CD14-positive monocyte (primary cell): ENCODE measurements around the gene GRM4. TPM values are rescaled to one million over a fixed set of nuclear protein-coding genes. Genes with fewer than 3 reads are reported as not detected.

ENCODE experiments used
- DNase-seq, 3 donors: peaks; one replicate each; pipeline ENCODE4 v3.0.0-alpha.2; 2011 to 2022
- H2AFZ ChIP-seq: 2 replicates; pipeline ENCODE4 v1.6.0; 2012; ENCODE audit warnings: mild to moderate bottlenecking, low read depth, low read length, inconsistent platforms; ENCODE audit not compliant: insufficient read depth, poor library complexity, severe bottlenecking
- H3K27ac ChIP-seq, 2 donors: 1 replicate in 1 of 2; 2 replicates in 1 of 2; pipeline ENCODE4 v1.5.1; 2012 to 2013; ENCODE audit warnings: low read length in 2 of 2, control low read depth in 1 of 2, inconsistent platforms in 1 of 2, low read depth in 1 of 2, mild to moderate bottlenecking in 1 of 2
- H3K27me3 ChIP-seq, 2 donors: one replicate each; pipeline versions ENCODE4 v1.6.0 to v1.6.1; 2011 to 2013; ENCODE audit warnings: low read length in 2 of 2; ENCODE audit not compliant: control insufficient read depth in 2 of 2, insufficient read depth in 2 of 2
- H3K36me3 ChIP-seq, 2 donors: replicated peaks in 1 of 2; 1 replicate in 1 of 2; 2 replicates in 1 of 2; pipeline versions ENCODE4 v1.5.1 to v1.6.1; 2012 to 2013; ENCODE audit warnings: low read length in 2 of 2, control low read depth in 1 of 2, inconsistent platforms in 1 of 2, mild to moderate bottlenecking in 1 of 2; ENCODE audit not compliant: insufficient read depth in 2 of 2, control insufficient read depth in 1 of 2
- H3K4me1 ChIP-seq, 2 donors: 1 replicate in 1 of 2; 2 replicates in 1 of 2; pipeline versions ENCODE4 v1.5.1 to v1.6.1; 2012 to 2013; ENCODE audit warnings: low read length in 2 of 2, control low read depth in 1 of 2, inconsistent platforms in 1 of 2, mild to moderate bottlenecking in 1 of 2, moderate library complexity in 1 of 2; ENCODE audit not compliant: insufficient read depth in 2 of 2, control insufficient read depth in 1 of 2
- H3K4me2 ChIP-seq: replicated peaks from 2 replicates; pipeline ENCODE3; 2012; ENCODE audit warnings: low read length, moderate library complexity, mild to moderate bottlenecking; ENCODE audit not compliant: poor library complexity, severe bottlenecking; ENCODE audit errors: extremely low read depth
- H3K4me3 ChIP-seq, 3 experiments: fragments of 200-600 bp in 1 of 3; sonication (generic) in 1 of 3; replicated peaks in 1 of 3; 1 replicate in 2 of 3; 2 replicates in 1 of 3; pipeline ENCODE4 v1.5.1; 2011 to 2013; ENCODE audit warnings: low read length in 3 of 3, mild to moderate bottlenecking in 3 of 3, control low read depth in 2 of 3, low read depth in 2 of 3, inconsistent platforms in 1 of 3, moderate library complexity in 1 of 3
- H3K79me2 ChIP-seq: 2 replicates; pipeline ENCODE4 v1.6.0; 2012; ENCODE audit warnings: mild to moderate bottlenecking, control low read depth, inconsistent platforms, low read length, moderate library complexity; ENCODE audit not compliant: insufficient read depth
- H3K9ac ChIP-seq: 2 replicates; pipeline ENCODE4 v1.6.0; 2017; ENCODE audit warnings: low read length, mild to moderate bottlenecking; ENCODE audit not compliant: insufficient read depth, poor library complexity, severe bottlenecking
- H3K9me3 ChIP-seq, 2 donors: replicated peaks in 1 of 2; 1 replicate in 1 of 2; 2 replicates in 1 of 2; pipeline versions ENCODE4 v1.5.1 to v1.6.1; 2012 to 2013; ENCODE audit warnings: low read length in 2 of 2, control low read depth in 1 of 2; ENCODE audit not compliant: control insufficient read depth in 1 of 2, insufficient read depth in 1 of 2
- H4K20me1 ChIP-seq: 2 replicates; pipeline ENCODE4 v1.6.0; 2012; ENCODE audit warnings: mild to moderate bottlenecking, low read length, control low read depth, moderate library complexity; ENCODE audit not compliant: insufficient read depth
- H3K27ac Mint-ChIP-seq, 7 donors: one replicate each; pipeline ENCODE4 v1.8.0; 2020; ENCODE audit warnings: mild to moderate bottlenecking in 7 of 7, mixed read lengths in 7 of 7, moderate library complexity in 6 of 7, inconsistent platforms in 2 of 7
- H3K27me3 Mint-ChIP-seq, 3 donors: one replicate each; pipeline ENCODE4 v1.8.0; 2021 to 2022; ENCODE audit warnings: low read depth in 3 of 3, mild to moderate bottlenecking in 3 of 3, mixed read lengths in 3 of 3, moderate library complexity in 3 of 3, inconsistent platforms in 1 of 3
- H3K36me3 Mint-ChIP-seq, 2 donors: one replicate each; pipeline ENCODE4 v1.8.0; 2020; ENCODE audit warnings: mixed read lengths in 2 of 2, inconsistent platforms in 1 of 2, mild to moderate bottlenecking in 1 of 2
- H3K4me1 Mint-ChIP-seq: one replicate; pipeline ENCODE4 v1.8.0; 2020; ENCODE audit warnings: mild to moderate bottlenecking, mixed read lengths
- H3K4me3 Mint-ChIP-seq, 2 donors: one replicate each; pipeline ENCODE4 v1.8.0; 2020; ENCODE audit warnings: mild to moderate bottlenecking in 2 of 2, mixed read lengths in 2 of 2, moderate library complexity in 1 of 2
- H3K9me3 Mint-ChIP-seq, 7 donors: one replicate each; pipeline ENCODE4 v1.8.0; 2020 to 2022; ENCODE audit warnings: mixed read lengths in 7 of 7, mild to moderate bottlenecking in 6 of 7, moderate library complexity in 6 of 7, inconsistent platforms in 2 of 7
- CTCF ChIP-seq: fragments of 200-600 bp; IDR thresholded peaks from one replicate; pipeline ENCODE4 v1.8.0; 2022; ENCODE audit warnings: antibody characterized with exemption, mild to moderate bottlenecking
- WGBS: methylation state at CpG from one replicate; pipeline ENCODE4 v1.1.5; 2013; ENCODE audit warnings: missing lambda C conversion rate; ENCODE audit not compliant: insufficient coverage; 5-methylcytosine and 5-hydroxymethylcytosine counted together
- intact Hi-C, 2 donors: fragments of 100-400 bp; cut with micrococcal nuclease; formaldehyde crosslinking; loops; one replicate each; pipeline versions ENCODE4 v1.15.0 to v1.15.1; 2023
- polyA plus RNA-seq, 3 donors: library from polyadenylated mRNA; depleted of rRNA in 1 of 3; unstranded in 2 of 3; stranded (reverse) in 1 of 3; fragments of 300-500 nt in 2 of 3; fragments of >200 nt in 1 of 3; fragmentation: Illumina TruSeq in 2 of 3; gene quantifications; 1 replicate in 2 of 3; 2 replicates in 1 of 3; pipeline ENCODE4 v1.2.3, GENCODE V29; 2012 to 2021

The GRM4 gene
- polyA plus RNA-seq, 3 donors, result not detected

DNA sequence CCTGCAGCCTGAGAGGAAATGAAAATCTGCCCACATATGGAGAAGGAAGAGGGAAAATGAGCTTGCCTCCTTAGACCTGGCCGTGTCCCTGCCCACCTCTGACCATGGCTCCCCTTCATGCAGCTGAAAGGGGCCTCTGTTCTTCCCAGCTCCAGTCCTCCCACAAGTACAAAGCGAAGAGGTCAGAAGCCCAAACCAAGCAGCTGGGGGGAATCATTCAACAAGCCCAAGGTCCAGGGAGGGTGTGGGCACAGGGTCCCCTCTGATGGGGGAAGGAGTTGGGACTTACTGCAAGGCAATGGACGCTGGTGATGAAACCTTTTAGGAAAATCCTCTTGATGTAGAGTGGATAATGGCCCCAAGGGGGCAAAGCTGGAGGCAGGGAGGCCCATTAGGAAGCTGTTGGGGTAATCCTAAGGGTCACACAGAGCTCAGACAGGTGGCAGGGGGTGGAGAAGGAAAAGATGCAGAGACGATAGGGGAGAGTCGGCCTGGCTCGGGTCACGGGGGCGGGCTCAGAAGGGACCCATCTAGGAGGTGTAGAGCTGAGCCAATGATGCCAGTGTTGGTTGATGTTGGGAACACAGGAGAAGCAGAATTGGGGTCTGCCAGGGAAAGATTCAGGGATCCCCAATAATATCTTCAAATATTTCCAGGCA lies 16.1 kb upstream of the GRM4 start:
- no peaks in the 10 kb centered on the region for H3K36me3 ChIP-seq
- Mint-ChIP-seq H3K9me3 (peaks cover 2 to 21% (median 17%) of the 10 kb centered on the region in 7 donors), H3K4me3 (no peak overlapping the region), H3K27me3 (peaks cover 7 to 39% (median 11%) of the 10 kb centered on the region in 3 donors), H3K4me1 (peaks cover 4% of the 10 kb centered on the region), H3K36me3 (no peaks in the 10 kb centered on the region), H3K27ac (peak overlapping the region in 1 of 7 donors; percentile 5)
- peaks cover 10 to 21% of the 10 kb centered on the region in 2 donors for H3K9me3 ChIP-seq
- no peaks in the 10 kb centered on the region for H3K4me1 ChIP-seq
- H3K27me3 ChIP-seq, result peaks cover 0 to 4% of the 10 kb centered on the region in 2 donors
- no peak overlapping the region for H2AFZ ChIP-seq
- no peak overlapping the region for H3K27ac ChIP-seq
- H4K20me1 ChIP-seq, result no peaks in the 10 kb centered on the region
- no peak overlapping the region for H3K9ac ChIP-seq
- no peak overlapping the region for H3K4me2 ChIP-seq
- no peaks in the 10 kb centered on the region for H3K79me2 ChIP-seq
- WGBS, result 63% methylated on average over 1 of the region's 8 CpGs
- no peak for DNase-seq
- no peak for TF ChIP-seq CTCF
- no peak overlapping the region for H3K4me3 ChIP-seq
- intact Hi-C loops, result loop anchor here (5.0 to 10.0 kb wide), 3 partner anchors 253 to 445 kb away; no protein-coding TSS in a partner anchor

DNA sequence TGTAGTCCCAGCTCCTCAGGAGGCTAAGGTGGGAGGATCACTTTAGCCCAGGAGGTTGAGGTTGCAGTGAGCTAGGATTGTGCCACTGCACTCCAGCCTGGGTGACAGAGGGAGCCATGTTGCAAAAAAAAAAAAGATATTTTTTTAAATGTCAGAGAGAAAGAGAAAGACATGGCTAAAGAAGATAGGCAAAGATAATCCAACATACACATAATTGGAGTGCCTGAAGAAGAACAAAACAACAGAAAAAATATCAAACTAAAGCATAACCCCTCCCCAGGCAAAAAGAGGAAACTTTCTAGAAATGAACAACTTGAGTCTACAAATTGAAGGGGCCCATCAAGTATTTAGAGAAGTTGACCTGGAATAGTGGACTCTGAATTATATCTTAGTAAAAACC lies 14.0 kb upstream of the GRM4 start:
- Histone ChIP-seq H3K9me3 (peaks cover 10 to 21% of the 10 kb centered on the region in 2 donors), H3K4me2 (no peak overlapping the region)

More for the DNA sequence above, 14.0 kb upstream of the GRM4 start:
- no peak for DNase-seq
- Histone ChIP-seq H3K4me1 (peaks cover 0 to 2% of the 10 kb centered on the region in 2 donors), H3K9ac (no peak overlapping the region), H3K27ac (no peak overlapping the region), H3K27me3 (peaks cover 0 to 19% of the 10 kb centered on the region in 2 donors), H3K4me3 (no peak overlapping the region), H3K36me3 (no peaks in the 10 kb centered on the region), H2AFZ (no peak overlapping the region), H3K79me2 (no peaks in the 10 kb centered on the region), H4K20me1 (no peaks in the 10 kb centered on the region)
- peaks cover 4% of the 10 kb centered on the region for H3K4me1 Mint-ChIP-seq
- intact Hi-C loops, result loop anchor here (5.0 to 10.0 kb wide), 4 partner anchors 255 to 447 kb away; no protein-coding TSS in a partner anchor
- peaks cover 2 to 21% (median 17%) of the 10 kb centered on the region in 7 donors for H3K9me3 Mint-ChIP-seq
- TF ChIP-seq CTCF, result no peak
- no peak overlapping the region for H3K4me3 Mint-ChIP-seq
- no peaks in the 10 kb centered on the region for H3K36me3 Mint-ChIP-seq
- peaks cover 19 to 51% (median 24%) of the 10 kb centered on the region in 3 donors for H3K27me3 Mint-ChIP-seq
- H3K27ac Mint-ChIP-seq, result no peak overlapping the region
